Colon (tissue), 2 donors: Measurements from ENCODE around the gene EFNA2.
"Not testable (repeated sequence)": the region's sequence is repeated elsewhere in the genome, so short reads cannot be mapped to it uniquely, and the experiment has no call there.

Source experiments
- FAIRE-seq: peaks from 2 replicates; lab custom pipeline; 2012; peaks lifted over from hg19 to GRCh38; lab: Jason Lieb, UNC
- donor health status: control.
- donor health status: control.

EFNA2 gene

GRCh38 chr19:1298235-1298634 lies 12.6 kb downstream of the EFNA2 start:
- no peak for FAIRE-seq

GRCh38 chr19:1299801-1300200 lies 14.1 kb downstream of the EFNA2 start:
- no peak for FAIRE-seq

- no peak for FAIRE-seq
These were observed 15.2 kb downstream of the EFNA2 start for GRCh38 chr19:1300744-1301490.

DNA sequence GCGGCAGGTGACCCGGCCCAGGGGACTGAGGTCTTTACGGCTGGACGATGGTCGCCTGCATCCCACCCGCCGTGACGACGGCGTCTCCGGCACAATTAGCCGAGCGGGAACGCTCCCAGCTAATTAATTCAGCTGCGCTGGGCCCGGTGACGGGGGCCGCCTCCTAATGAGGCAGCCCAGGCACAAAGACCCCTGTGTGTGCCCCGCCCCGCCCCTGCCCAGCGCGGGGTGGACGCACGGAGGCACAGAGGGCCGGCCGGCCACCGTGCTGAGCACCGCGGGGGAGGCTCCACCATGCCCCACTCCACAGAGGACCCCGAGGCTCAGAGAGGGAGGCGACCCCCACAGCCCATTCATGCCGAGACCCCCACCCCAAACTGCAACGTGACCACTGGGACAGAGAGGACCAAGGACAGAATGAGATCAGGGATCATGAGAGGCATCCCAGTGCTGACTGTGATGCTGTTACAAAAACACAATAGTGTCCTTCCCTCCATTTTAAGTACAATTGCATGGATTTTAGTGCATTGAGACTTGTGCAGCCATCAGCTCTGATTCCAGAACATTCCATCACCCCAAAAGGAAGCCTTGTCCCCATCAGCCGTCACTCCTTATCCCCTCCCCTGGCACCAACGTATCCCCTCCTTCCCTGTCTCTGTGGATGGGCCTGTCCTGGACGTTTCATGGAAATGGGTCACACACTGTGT lies 17.0 kb downstream of the EFNA2 start:
- FAIRE-seq = no peak

GRCh38 chr19:1304197-1304924 lies 18.7 kb downstream of the EFNA2 start:
- FAIRE-seq = no peak

GRCh38 chr19:1305354-1305753 lies 19.7 kb downstream of the EFNA2 start:
- not testable (repeated sequence) for FAIRE-seq

- FAIRE-seq = no peak
These were observed 21.6 kb downstream of the EFNA2 start for GRCh38 chr19:1307320-1307719.

GRCh38 chr19:1307755-1308303 lies 22.2 kb downstream of the EFNA2 start:
- FAIRE-seq = no peak

DNA sequence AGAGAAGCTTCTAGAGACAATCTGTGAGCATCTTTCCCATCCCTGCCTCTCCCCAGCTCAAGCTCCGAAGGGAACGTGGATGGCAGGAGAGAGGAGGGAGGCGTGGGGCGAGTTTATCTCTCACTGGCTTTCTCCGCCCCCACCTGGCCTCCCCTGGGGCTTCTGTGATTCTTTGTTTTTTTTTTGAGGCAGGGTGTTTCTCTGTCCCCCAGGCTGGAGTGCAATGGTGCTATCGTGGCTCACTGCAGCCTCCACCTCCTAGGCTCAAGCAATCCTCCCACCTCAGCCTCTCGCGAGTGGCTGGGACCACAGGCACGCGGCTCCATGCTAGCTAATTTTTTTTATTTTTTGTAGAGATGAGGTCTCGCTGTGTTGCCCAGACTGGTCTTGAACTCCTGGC lies 23.0 kb downstream of the EFNA2 start:
- FAIRE-seq = no peak

DNA sequence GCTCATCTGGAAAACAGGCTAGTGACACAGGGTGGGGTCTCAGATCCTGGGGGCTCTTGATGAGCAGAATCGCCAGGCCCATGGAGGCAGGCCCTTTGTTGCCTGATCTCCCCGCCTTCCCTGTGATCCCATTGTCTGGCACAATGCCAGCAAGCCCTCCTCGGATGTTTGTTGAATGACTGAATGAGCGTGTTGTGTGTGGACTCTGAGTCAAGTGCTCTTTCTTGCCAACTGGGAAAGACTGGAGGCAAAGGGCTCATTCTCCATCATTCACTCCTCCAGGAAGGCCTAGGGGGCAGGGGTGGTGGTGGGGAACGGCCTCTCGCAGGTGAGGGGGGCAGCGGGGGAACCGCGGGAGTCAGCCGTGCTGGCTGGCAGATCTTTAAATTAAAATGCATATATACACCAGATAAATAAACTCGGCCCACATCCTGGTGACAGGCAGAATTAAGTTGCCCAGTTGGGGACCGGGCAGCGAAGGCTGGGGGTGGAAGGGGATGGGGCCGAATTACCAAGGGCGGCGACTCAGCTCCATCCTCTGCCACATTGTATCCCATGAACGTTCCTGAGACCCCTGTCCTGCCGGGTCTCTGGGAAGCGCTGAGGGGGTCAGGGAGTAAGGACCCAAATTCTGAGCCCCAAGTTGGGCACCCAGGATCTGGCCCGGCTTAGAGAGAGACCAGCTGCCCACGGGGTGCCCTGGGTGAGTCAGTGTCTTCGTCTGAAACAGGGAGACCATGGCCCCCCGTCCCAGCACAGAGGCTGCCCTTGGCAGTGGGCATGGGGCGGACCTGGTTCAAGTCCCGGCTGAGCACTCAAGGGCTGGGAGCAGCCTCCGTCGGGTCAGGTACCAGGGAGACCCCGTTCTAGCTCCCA lies 24.5 kb downstream of the EFNA2 start:
- no peak for FAIRE-seq

GRCh38 chr19:1310853-1311180 lies 25.1 kb downstream of the EFNA2 start:
- no peak for FAIRE-seq

GRCh38 chr19:1311543-1312091 lies 25.9 kb downstream of the EFNA2 start:
- no peak for FAIRE-seq

GRCh38 chr19:1312767-1313694 lies 27.4 kb downstream of the EFNA2 start:
- FAIRE-seq = no peak

DNA sequence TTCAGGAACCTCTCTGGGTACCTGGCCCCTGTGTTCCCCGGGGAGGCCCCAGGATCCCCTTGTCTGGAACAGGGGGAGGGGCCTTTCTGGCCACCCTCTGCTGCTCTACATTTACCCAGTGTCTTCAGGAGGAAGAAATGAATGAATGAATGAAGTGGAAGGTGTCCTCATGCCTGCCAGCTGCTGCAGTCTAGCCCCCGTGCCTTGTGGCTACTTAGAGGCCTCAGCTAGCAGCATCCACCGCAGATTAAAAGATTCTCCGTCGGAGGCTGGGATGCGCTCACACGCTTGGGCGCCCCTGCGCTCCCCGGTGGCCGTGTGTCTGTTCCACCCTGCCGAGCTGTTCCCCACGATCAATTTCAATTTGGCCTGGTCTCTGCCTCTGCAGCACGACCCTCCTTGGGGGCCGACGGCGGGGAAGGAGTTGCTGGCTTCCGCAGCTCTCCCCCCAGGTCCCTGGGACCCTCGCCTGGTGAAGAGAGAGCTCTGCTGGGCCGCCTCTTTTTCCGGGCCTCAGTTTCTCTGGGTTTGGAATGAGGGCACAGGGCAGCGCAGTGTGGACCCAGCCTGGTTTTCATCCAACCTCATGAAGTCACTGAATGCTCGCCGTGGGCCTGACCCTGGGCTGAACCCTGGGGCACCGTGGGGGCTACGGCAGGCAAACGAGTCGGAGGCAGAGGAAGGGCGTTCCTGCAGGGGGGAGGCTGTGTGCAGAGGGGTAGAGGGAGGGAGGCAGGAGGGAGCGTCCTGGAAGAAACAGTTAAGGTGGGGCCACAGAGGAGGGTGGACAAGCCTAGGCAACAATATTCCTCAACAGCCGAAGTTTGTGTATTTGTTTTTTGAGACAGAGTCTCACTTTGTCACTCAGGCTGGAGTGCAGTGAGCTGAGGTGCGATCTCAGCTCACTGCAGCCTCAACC lies 28.3 kb downstream of the EFNA2 start:
- no peak for FAIRE-seq

DNA sequence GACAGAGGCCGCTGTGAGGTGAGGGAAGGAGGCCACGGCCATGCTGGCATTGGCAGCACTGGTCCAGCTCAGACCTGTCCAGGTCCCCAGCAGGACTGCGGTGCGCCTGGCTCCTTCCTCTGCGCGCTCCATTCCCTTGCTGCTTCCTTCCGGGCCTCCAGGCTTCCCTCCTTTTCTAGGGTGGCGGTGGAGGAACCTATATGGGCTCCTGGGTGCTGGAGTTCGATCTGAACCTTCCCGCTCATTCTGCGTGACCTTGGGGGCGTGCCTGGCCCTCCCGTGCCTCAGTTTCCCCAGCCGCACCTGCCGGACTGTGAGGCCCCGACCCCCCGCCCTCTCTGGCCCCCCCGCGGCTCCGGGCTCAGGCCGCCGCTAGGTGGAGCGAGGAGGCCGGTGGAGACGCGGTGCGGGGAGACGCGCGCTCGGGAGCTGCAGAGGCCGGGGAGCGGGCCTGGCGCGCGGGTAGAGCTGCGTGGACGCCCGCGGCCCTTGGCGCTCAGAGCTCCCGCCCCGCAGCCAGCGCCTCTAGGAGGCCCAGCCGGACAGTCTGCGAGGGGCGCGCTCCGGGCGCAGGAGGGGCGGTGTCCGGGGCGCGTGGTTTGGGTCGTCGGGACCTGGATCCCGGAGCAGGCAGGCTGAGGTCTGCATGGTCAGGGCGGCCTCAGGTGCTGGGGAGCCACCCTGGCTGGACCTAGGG lies 29.9 kb downstream of the EFNA2 start:
- no peak for FAIRE-seq

DNA sequence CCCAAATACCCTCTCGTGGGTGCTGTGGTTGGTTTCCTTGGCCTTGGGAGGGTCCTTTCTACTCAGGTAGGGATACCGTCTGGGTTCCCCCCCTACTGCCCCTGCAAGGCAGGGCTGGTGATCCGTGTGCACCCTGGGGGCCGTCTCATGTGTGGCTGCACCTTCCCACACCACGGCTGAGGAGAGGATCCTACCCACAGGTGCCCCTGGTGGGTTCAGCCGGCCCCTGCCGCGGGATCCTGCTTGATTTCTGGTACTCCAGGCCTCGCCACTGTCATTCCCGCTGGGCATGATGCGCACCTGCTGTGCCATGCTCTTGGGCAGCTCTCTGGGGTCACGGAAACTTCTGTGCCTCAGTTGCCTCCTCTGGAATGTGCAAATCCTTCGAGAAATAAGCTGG lies 30.8 kb downstream of the EFNA2 start:
- no peak for FAIRE-seq

GRCh38 chr19:1317274-1318003 lies 31.8 kb downstream of the EFNA2 start:
- no peak for FAIRE-seq
